HG02884 (cell line): ENCODE data around the gene BBOF1.

Experiments used
- ATAC-seq: cut with Tn5 transposase; IDR thresholded peaks from one replicate; pipeline ENCODE4 v1.9.1; 2021; ENCODE audit warnings: mild to moderate bottlenecking, moderate library complexity; ENCODE audit not compliant: unreplicated experiment

The BBOF1 gene

GRCh38 chr14:74019408-74020137, 424 bp downstream of the BBOF1 start:
- no peak for ATAC-seq

DNA sequence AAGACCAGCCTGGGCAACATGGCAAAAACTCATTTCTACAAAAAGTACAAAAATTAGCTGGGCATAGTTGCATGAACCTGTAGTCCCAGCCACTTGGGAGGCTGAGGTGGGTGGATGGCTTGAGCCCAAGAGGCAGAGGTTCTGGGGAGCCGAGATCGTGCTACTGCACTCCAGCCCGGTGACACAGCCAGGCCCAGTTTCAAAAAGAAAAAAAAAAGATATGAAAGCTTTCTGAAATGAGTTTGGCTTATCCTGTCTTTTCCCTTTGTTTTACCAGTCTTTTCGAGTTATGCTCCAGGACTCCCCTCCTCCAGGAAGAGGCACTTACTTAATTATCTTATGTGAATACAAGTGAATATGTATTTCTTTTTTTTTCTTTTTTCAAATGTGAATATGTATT, 3.2 kb downstream of the BBOF1 start:
- ATAC-seq: no peak

DNA sequence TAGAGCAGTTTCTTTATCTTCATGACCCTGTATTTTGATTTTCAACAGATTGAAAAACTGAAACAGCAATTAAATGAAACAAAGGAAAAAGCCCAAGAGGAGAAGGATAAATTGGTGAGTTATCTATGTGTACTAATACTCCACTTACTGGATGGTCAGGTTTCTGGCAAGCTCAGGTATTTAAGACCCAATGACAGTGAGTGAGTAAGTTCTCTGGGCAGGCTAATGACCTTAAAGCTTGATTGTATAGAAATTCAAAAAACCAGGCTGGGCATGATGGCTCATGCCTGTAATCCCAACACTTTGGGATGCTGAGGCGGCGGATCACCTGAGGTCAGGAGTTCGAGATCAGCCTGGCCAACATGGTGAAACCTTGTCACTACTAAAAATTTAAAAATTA, 10.0 kb downstream of the BBOF1 start:
- ATAC-seq: no peak

- no peak for ATAC-seq
These were observed 15.4 kb downstream of the BBOF1 start for GRCh38 chr14:74034572-74034971.

DNA sequence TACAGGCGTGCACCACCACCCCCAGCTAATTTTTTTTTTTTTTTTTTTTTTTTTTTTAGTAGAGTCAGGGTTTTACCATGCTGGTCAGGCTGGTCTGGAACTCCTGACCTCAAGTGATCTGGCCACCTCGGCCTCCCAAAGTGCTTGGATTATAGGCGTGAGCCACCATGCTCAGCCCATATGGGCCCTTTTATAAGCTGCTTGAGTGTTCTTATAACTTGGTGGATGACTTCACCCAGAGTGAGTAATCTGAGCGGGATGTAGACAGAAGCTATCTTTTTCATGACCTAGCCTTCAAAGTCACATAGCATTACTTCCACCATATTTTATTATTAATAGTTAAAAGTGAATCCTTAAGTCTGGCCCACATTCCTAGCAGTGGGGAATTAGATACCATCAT, 16.4 kb downstream of the BBOF1 start:
- ATAC-seq: no peak

GRCh38 chr14:74038020-74038859, 19.1 kb downstream of the BBOF1 start:
- ATAC-seq: no peak

DNA sequence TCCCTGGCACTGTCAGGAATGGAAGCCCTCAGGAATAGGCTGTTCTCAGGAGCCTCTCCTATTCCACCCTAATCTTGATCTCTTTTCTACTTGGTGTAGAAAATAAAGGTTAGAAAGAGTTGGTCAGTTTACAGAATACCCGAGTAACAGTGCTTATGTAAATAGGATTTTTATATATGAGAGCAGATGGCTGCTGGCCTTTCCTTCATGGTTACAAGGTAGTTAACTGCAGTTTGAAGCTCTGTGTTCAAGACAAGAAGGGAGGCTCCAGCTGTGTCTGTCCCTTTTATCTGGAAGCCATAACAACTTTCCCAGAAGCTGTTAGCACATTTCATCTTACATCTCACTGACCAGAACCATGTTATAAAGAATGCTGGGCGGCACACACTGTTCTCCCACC, 23.1 kb downstream of the BBOF1 start:
- ATAC-seq: no peak

DNA sequence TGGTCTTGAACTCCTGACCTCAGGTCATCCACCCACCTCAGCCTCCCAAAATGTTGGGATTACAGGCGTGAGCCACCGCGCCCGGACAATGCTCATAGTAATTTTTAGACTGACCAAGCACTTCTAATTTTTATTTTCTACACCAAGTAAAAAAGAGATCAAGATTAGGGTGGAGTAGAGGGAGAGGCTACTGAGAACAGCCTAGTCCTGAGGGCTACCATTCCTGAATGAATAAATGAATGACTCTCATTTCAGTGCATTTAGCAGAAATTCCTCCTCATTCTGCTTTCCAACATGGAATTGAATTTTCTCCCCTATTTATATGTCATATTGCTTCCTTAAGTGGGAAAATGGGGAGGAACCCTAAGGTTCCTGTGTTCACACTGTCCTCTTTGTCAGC, 26.4 kb downstream of the BBOF1 start:
- ATAC-seq: no peak

DNA sequence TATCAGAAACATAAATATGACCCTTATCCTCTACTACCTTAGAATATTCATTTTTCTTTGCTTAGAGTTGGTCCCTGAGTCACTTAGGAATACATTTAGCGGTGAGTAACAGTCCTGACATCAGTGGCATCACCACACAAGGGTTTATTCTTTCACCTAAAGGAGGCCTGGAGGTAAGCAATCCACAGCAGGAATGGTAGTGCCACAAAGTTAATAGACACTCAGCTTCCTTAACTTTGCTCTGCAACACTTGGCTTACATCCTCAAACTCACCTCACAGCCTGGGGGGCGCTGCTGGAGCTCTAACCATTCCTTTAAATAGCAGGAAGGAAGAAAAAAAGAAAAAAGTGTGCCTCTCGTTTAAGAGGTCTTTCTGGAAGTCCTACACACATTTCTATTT, 29.1 kb downstream of the BBOF1 start:
- ATAC-seq: no peak

GRCh38 chr14:74049876-74050495, 30.8 kb downstream of the BBOF1 start:
- no peak for ATAC-seq

DNA sequence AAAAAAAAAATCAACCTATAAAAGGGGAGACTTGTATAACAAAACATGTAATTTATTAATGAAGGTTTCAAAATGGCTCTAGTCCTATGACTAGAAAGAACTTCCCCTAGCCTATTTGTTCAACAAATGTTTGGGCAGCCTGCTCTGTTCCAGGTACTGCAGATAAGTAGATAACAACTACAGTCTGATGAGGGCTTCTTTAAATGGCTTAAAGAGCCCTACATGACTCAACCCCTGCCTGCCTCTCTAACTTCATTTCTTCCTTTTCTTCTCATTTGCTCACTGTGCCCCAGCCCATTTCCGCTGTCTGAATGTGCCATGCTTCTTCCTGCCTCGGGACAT, 43.6 kb downstream of the BBOF1 start:
- ATAC-seq: no peak

- no peak for ATAC-seq
These were observed 45.3 kb downstream of the BBOF1 start for GRCh38 chr14:74064426-74064825.

GRCh38 chr14:74064883-74065282, 45.7 kb downstream of the BBOF1 start:
- ATAC-seq: no peak

- ATAC-seq: no peak
These were observed 46.8 kb downstream of the BBOF1 start for GRCh38 chr14:74065746-74066575.

GRCh38 chr14:74077401-74077800, 58.3 kb downstream of the BBOF1 start:
- ATAC-seq: no peak

DNA sequence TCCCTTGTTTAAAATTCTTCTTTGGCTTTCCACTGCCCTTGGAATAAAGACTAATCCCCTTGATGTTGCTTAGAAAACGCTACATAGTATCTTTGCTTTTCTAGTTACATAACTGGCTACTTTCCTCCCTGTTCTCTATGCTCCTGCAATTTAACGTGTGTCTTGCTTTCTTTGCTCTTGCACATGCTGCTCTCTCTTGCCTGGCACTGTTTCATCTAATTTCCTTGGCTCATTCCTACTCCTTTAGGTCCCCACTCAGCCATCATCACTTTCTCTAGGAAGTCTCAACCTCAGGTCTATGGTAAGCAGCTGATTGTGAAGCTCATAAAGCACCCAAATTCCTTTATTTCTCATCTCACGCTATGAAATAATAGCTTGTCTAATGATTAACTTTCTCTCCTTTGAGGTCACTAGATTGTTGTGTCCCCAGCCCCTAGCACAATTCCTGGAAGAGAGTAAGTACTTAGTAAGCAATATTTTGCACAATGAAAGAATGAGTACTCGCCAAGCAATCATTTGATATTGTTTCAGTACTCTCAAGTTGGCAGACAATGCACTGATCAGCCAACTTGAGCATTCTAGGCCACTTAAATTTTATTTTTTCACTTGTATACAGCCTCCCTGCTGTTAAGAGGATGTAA, 61.8 kb downstream of the BBOF1 start:
- no peak for ATAC-seq

- ATAC-seq: no peak
These were observed 62.3 kb downstream of the BBOF1 start for GRCh38 chr14:74081491-74081890.

GRCh38 chr14:74083161-74083560, 64.0 kb downstream of the BBOF1 start:
- no peak for ATAC-seq

GRCh38 chr14:74083784-74084276, 64.7 kb downstream of the BBOF1 start:
- no peak for ATAC-seq

DNA sequence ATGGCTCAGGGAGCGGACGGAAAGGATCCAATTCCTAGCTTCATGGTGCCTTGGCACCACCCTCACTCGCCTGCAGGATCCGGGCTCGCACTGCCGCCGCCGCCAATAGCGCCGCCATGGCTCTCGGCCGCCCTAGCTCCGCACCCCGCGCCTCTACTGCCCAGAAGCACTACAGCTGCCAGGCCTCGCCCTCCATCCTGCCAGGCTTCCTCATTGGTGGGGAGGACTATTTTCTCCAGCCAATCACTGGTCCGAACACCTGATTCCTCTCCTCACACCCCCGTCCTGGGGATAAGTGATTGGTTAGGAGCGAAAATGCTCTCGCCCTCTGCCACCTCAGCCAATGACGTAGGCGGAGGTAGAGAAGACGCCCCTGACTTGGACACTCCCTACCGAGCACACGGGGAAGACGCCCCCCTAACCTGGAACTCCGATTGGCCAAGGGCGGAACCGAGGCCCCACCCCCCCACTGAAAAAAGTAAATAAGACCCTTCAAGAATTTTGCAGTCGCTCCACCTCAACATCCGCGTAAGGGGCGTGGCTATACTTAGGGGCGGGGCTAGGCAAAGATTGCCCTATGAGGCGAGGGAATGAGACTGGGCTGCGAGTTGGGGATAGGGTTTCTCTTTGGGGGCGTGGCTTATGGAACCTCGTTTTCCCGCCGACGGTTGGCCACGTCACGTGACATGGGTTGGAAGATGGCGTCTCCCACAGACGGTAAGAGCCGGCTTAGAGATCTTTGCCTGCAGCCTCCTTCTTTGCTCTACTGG, 65.3 kb downstream of the BBOF1 start, which contains the start of the genes ALDH6A1 and LIN52:
TSS of gene ALDH6A1 (minus strand) at position 177 of the 770 bp plus-strand sequence. CDS start at position 118, 59 bp downstream.
TSS of gene LIN52 (plus strand) at position 680 of the 770 bp plus-strand sequence. CDS start at position 699, 19 bp downstream.
- peak; percentile 84 for ATAC-seq
